Smooth muscle cell (in vitro differentiated cells): Measurements from ENCODE around the gene EXD3. TPM values are rescaled to one million over a fixed set of nuclear protein-coding genes. Genes with fewer than 3 reads are reported as not detected.

Experiments used
- DNase-seq: peaks from one replicate; lab custom pipeline; 2025; ENCODE audit not compliant: unreplicated experiment; lab: John Stamatoyannopoulos, UW
- H2AFZ ChIP-seq: fragments of 200-600 bp; sonication (generic); 2 replicates; pipeline ENCODE4 v1.6.0; 2016; ENCODE audit warnings: antibody characterized with exemption, low read depth, mild to moderate bottlenecking
- H3F3A ChIP-seq: fragments of 200-600 bp; sonication (generic); 2 replicates; pipeline ENCODE4 v1.6.0; 2017; ENCODE audit warnings: antibody characterized with exemption, low read depth
- H3K27ac ChIP-seq: fragments of 200-600 bp; sonication (generic); 2 replicates; pipeline ENCODE4 v1.5.1; 2016; ENCODE audit warnings: low read depth, mild to moderate bottlenecking
- H3K27me3 ChIP-seq: fragments of 200-600 bp; sonication (generic); 2 replicates; pipeline ENCODE4 v1.6.1; 2016; ENCODE audit warnings: low read depth, mild to moderate bottlenecking
- H3K36me3 ChIP-seq: fragments of 200-600 bp; sonication (generic); 2 replicates; pipeline ENCODE4 v1.5.1; 2016; ENCODE audit warnings: low read depth
- H3K4me1 ChIP-seq: fragments of 200-600 bp; sonication (generic); 2 replicates; pipeline ENCODE4 v1.5.1; 2016; ENCODE audit warnings: low read depth
- H3K4me2 ChIP-seq: fragments of 200-600 bp; sonication (generic); 2 replicates; pipeline ENCODE4 v1.6.0; 2016; ENCODE audit warnings: mild to moderate bottlenecking
- H3K4me3 ChIP-seq: fragments of 200-600 bp; sonication (generic); 2 replicates; pipeline ENCODE4 v1.5.1; 2016; ENCODE audit warnings: mild to moderate bottlenecking
- H3K79me2 ChIP-seq: fragments of 200-600 bp; sonication (generic); 2 replicates; pipeline ENCODE4 v1.6.0; 2016; ENCODE audit warnings: low read depth, mild to moderate bottlenecking
- H3K9ac ChIP-seq: fragments of 200-600 bp; sonication (generic); 2 replicates; pipeline ENCODE4 v1.6.0; 2016; ENCODE audit warnings: low read depth
- H3K9me3 ChIP-seq: fragments of 200-600 bp; sonication (generic); replicated peaks from 2 replicates; pipeline ENCODE4 v1.5.1; 2016; ENCODE audit warnings: low read depth
- H4K20me1 ChIP-seq: fragments of 200-600 bp; sonication (generic); 2 replicates; pipeline ENCODE4 v1.6.0; 2016; ENCODE audit warnings: low read depth
- CTCF ChIP-seq: fragments of 200-600 bp; sonication (generic); IDR thresholded peaks from 2 replicates; pipeline ENCODE4 v1.5.1; 2017; ENCODE audit warnings: borderline replicate concordance, mild to moderate bottlenecking, antibody characterized with exemption; ENCODE audit not compliant: insufficient read depth, poor library complexity, severe bottlenecking
- WGBS: methylation state at CpG from one replicate; pipeline ENCODE4 v1.1.7; 2016; ENCODE audit warnings: low lambda C conversion rate; 5-methylcytosine and 5-hydroxymethylcytosine counted together
- polyA plus RNA-seq: library from polyadenylated mRNA; unstranded; fragments of >200 nt; fragmentation: Nextera tagmentation; extraction: Ambion mirVana; gene quantifications from 2 replicates; pipeline ENCODE4 v1.2.1, GENCODE V29; 2016
- total RNA-seq: library from RNA; depleted of rRNA; stranded (reverse); fragments of >200 nt; gene quantifications from 2 replicates; pipeline ENCODE4 v1.2.3, GENCODE V29; 2014

Gene EXD3
- total and polyA plus RNA-seq, 2 experiments from 2014 or later = 3.1 to 15.7 TPM

GRCh38 chr9:137357166-137357565, 65.8 kb downstream of the EXD3 start:
- Histone ChIP-seq H4K20me1 (no peaks in the 10 kb centered on the region), H3K9me3 (peaks cover 5% of the 10 kb centered on the region), H3K79me2 (no peaks in the 10 kb centered on the region), H3K4me2 (no peak overlapping the region), H2AFZ (no peak overlapping the region), H3K4me1 (no peaks in the 10 kb centered on the region), H3F3A (no peaks in the 10 kb centered on the region), H3K27ac (no peak overlapping the region), H3K27me3 (no peaks in the 10 kb centered on the region), H3K4me3 (no peak overlapping the region), H3K9ac (no peak overlapping the region), H3K36me3 (no peaks in the 10 kb centered on the region)
- WGBS = 88% methylated on average over 4 of the region's 4 CpGs
- no peak for DNase-seq
- TF ChIP-seq CTCF = no peak

- H2AFZ ChIP-seq = no peak overlapping the region
- H3K9me3 ChIP-seq = peaks cover 5% of the 10 kb centered on the region
- no peaks in the 10 kb centered on the region for H3K4me1 ChIP-seq
- H3K36me3 ChIP-seq = no peaks in the 10 kb centered on the region
- 88% methylated on average over 18 of the region's 18 CpGs for WGBS
- no peaks in the 10 kb centered on the region for H3K79me2 ChIP-seq
- no peak overlapping the region for H3K4me3 ChIP-seq
- DNase-seq = no peak
- no peaks in the 10 kb centered on the region for H3F3A ChIP-seq
- TF ChIP-seq CTCF = no peak
- H3K27me3 ChIP-seq = no peaks in the 10 kb centered on the region
- H3K27ac ChIP-seq = no peak overlapping the region
- no peak overlapping the region for H3K9ac ChIP-seq
- H4K20me1 ChIP-seq = no peaks in the 10 kb centered on the region
- no peak overlapping the region for H3K4me2 ChIP-seq
Measured at GRCh38 chr9:137355761-137356365, 67.1 kb downstream of the EXD3 start.

- Histone ChIP-seq H3K9me3 (peaks cover 5% of the 10 kb centered on the region), H3K4me2 (no peak overlapping the region), H2AFZ (no peak overlapping the region), H3K4me1 (no peaks in the 10 kb centered on the region), H3K27me3 (no peaks in the 10 kb centered on the region), H3K79me2 (no peaks in the 10 kb centered on the region), H3F3A (no peaks in the 10 kb centered on the region), H3K9ac (no peak overlapping the region), H3K36me3 (no peaks in the 10 kb centered on the region), H3K27ac (no peak overlapping the region), H3K4me3 (no peak overlapping the region), H4K20me1 (no peaks in the 10 kb centered on the region)
- 97% methylated on average over 28 of the region's 30 CpGs for WGBS
- DNase-seq = no peak
- TF ChIP-seq CTCF = no peak
Measured at GRCh38 chr9:137354845-137355760, 67.9 kb downstream of the EXD3 start.
